Osteoblast (primary cell): ENCODE results near the gene NKD2. TPM values are rescaled to one million over a fixed set of nuclear protein-coding genes. Genes with fewer than 3 reads are reported as not detected.
A peak's percentile ranks its signal among the peaks of the same experiment; 100 is the strongest.

Experiments used
- DNase-seq: peaks from one replicate; pipeline ENCODE4 v3.0.0; 2011; ENCODE audit warnings: low spot score, mixed read lengths; ENCODE audit not compliant: insufficient read length; ENCODE audit errors: missing footprints
- H2AFZ ChIP-seq: 2 replicates; pipeline ENCODE4 v1.6.0; 2011; ENCODE audit warnings: mild to moderate bottlenecking, low read length
- H3K27ac ChIP-seq: 2 replicates; pipeline ENCODE4 v1.5.1; 2011; ENCODE audit warnings: mild to moderate bottlenecking, low read depth, low read length, moderate library complexity
- H3K27me3 ChIP-seq: 2 replicates; pipeline ENCODE4 v1.6.0; 2012; ENCODE audit warnings: mild to moderate bottlenecking, control low read depth, inconsistent platforms, low read length, moderate library complexity; ENCODE audit not compliant: insufficient read depth
- H3K36me3 ChIP-seq: 2 replicates; pipeline ENCODE4 v1.5.1; 2011; ENCODE audit warnings: mild to moderate bottlenecking, low read length, control low read depth, moderate library complexity; ENCODE audit not compliant: insufficient read depth
- H3K4me1 ChIP-seq: 2 replicates; pipeline ENCODE4 v1.5.1; 2011; ENCODE audit warnings: mild to moderate bottlenecking, low read length, control low read depth, moderate library complexity; ENCODE audit not compliant: insufficient read depth
- H3K4me2 ChIP-seq: 2 replicates; pipeline ENCODE4 v1.6.0; 2011; ENCODE audit warnings: mild to moderate bottlenecking, low read length; ENCODE audit not compliant: insufficient read depth
- H3K4me3 ChIP-seq: fragments of 200-600 bp; sonication (generic); 3 replicates; pipeline ENCODE4 v1.5.1; 2012; ENCODE audit warnings: mild to moderate bottlenecking, low read length, inconsistent platforms; ENCODE audit not compliant: insufficient read depth
- H3K79me2 ChIP-seq: 2 replicates; pipeline ENCODE4 v1.6.0; 2012; ENCODE audit warnings: mild to moderate bottlenecking, low read length, control low read depth, inconsistent platforms; ENCODE audit not compliant: insufficient read depth
- H3K9me3 ChIP-seq: 2 replicates; pipeline ENCODE4 v1.5.1; 2011; ENCODE audit warnings: low read depth, low read length, control low read depth
- H4K20me1 ChIP-seq: 2 replicates; pipeline ENCODE4 v1.6.0; 2012; ENCODE audit warnings: mild to moderate bottlenecking, low read length, control low read depth; ENCODE audit not compliant: insufficient read depth
- total RNA-seq: library from RNA; depleted of rRNA; stranded (reverse); fragments of >200 nt; gene quantifications from 2 replicates; pipeline ENCODE4 v1.2.3, GENCODE V29; 2012
- TF ChIP-seq, protein P1 (sequence below): IDR thresholded peaks from 2 replicates; pipeline ENCODE4 v1.5.1; 2011; ENCODE audit warnings: mild to moderate bottlenecking, low read depth, low read length, moderate library complexity; ENCODE audit errors: extremely low read depth

The NKD2 gene
- total RNA-seq, 1 donor, result under 0.01 TPM

DNA sequence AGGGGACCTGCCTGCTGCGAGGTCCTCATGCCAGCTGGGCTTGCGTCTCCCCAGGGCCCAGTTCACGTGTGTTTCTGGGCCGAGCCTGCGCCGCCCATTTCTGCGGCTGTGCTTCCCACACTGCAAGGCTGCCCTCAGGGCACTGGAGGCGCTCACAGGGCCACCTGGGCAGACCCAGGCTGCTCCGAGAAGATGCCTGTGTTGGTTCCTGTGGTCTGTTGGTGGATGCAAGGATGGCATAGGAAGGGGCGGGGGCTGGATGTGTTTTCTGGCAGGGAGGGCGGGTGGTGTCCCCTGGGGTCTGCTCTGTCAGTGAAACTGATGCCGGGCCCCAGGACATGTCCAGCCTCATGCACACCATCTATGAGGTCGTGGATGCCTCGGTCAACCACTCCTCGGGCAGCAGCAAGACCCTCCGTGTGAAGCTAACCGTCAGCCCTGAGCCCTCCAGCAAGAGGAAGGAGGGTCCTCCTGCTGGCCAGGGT is 25.9 kb downstream of the NKD2 start:
- peak; percentile 67 for DNase-seq
- Histone ChIP-seq H3K4me3 (no peak overlapping the region), H4K20me1 (no peaks in the 10 kb centered on the region), H3K4me1 (no peaks in the 10 kb centered on the region), H3K79me2 (no peaks in the 10 kb centered on the region), H3K36me3 (no peaks in the 10 kb centered on the region), H3K27me3 (no peaks in the 10 kb centered on the region), H3K4me2 (no peak overlapping the region), H3K9me3 (no peaks in the 10 kb centered on the region), H3K27ac (no peak overlapping the region), H2AFZ (no peak overlapping the region)
- TF ChIP-seq, protein P1, sequence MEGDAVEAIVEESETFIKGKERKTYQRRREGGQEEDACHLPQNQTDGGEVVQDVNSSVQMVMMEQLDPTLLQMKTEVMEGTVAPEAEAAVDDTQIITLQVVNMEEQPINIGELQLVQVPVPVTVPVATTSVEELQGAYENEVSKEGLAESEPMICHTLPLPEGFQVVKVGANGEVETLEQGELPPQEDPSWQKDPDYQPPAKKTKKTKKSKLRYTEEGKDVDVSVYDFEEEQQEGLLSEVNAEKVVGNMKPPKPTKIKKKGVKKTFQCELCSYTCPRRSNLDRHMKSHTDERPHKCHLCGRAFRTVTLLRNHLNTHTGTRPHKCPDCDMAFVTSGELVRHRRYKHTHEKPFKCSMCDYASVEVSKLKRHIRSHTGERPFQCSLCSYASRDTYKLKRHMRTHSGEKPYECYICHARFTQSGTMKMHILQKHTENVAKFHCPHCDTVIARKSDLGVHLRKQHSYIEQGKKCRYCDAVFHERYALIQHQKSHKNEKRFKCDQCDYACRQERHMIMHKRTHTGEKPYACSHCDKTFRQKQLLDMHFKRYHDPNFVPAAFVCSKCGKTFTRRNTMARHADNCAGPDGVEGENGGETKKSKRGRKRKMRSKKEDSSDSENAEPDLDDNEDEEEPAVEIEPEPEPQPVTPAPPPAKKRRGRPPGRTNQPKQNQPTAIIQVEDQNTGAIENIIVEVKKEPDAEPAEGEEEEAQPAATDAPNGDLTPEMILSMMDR, result no peak

DNA sequence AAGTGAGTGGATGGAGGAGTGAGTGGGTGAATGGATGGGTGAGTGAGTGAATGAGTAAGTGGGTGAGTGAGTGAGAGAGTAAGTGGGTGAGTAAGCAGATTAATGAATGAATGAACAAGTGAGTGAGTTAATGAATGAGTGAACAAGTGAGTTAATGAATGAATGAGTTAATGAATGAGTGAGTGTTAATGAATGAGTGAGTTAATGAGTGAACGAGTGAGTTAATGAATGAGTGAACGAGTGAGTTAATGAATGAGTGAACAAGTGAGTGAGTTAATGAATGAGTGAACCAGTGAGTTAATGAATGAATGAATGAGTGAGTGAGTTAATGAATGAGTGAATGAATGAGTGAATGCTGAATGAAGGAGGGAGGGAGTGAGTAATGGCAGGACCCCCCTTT is 26.4 kb downstream of the NKD2 start:
- H3K4me2 ChIP-seq, result no peak overlapping the region
- H4K20me1 ChIP-seq, result no peaks in the 10 kb centered on the region
- no peaks in the 10 kb centered on the region for H3K36me3 ChIP-seq
- no peaks in the 10 kb centered on the region for H3K79me2 ChIP-seq
- H3K4me3 ChIP-seq, result no peak overlapping the region
- TF ChIP-seq, protein P1, result no peak
- no peaks in the 10 kb centered on the region for H3K9me3 ChIP-seq
- H2AFZ ChIP-seq, result no peak overlapping the region
- no peak overlapping the region for H3K27ac ChIP-seq
- H3K4me1 ChIP-seq, result no peaks in the 10 kb centered on the region
- H3K27me3 ChIP-seq, result no peaks in the 10 kb centered on the region
- DNase-seq, result no peak

DNA sequence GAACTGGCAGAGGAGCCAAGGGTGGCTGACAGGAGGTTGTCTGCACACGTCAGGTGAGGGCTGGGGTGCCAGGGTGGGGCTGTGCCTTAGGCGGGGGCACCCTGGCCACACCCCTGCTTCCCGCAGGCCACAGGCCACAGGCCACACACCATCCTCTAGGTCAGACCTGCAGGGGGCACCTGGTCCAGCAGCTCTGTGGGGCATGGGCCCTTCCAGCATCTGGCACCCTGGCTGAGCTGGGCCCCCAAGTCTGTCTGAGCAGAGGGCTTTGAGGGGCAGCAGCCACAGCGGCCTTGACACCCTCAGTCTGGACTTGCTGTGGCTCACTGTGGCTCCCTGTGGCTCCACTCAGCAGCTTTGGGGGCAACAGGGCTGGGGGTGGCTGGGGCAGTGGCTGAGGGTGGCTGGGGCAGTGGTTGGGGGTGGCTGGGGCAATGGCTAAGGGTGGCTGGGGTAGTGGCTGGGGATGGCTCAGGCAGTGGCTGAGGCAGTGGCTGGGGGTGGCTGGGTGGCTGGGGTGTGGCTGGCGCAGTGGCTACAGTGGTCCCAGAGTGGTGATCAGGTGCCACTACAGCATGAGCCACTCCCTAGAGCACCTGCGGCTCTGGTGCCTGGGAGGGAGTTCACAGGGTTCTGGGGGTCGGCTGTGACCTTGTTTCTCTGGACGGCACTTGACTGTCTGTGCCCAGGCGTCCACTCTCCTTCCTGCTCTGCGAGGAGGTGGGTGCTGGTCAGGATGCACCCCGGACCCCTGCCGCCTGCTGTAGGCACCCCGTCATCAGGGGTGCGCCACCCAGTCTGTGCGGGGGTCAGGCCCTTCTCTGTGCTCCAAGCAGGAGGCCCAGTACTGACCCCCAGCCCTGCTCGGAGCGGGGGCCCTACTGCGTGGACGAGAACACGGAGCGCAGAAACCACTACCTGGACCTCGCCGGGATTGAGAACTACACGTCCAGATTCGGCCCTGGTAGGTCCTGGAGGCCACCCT is 27.1 kb downstream of the NKD2 start:
- Histone ChIP-seq H3K36me3 (no peaks in the 10 kb centered on the region), H3K79me2 (no peaks in the 10 kb centered on the region), H3K9me3 (no peaks in the 10 kb centered on the region), H3K4me1 (no peaks in the 10 kb centered on the region), H2AFZ (no peak overlapping the region), H3K27me3 (no peaks in the 10 kb centered on the region), H4K20me1 (no peaks in the 10 kb centered on the region), H3K4me2 (no peak overlapping the region), H3K27ac (no peak overlapping the region), H3K4me3 (no peak overlapping the region)
- TF ChIP-seq, protein P1, result no peak
- DNase-seq, result peak; percentile 72

DNA sequence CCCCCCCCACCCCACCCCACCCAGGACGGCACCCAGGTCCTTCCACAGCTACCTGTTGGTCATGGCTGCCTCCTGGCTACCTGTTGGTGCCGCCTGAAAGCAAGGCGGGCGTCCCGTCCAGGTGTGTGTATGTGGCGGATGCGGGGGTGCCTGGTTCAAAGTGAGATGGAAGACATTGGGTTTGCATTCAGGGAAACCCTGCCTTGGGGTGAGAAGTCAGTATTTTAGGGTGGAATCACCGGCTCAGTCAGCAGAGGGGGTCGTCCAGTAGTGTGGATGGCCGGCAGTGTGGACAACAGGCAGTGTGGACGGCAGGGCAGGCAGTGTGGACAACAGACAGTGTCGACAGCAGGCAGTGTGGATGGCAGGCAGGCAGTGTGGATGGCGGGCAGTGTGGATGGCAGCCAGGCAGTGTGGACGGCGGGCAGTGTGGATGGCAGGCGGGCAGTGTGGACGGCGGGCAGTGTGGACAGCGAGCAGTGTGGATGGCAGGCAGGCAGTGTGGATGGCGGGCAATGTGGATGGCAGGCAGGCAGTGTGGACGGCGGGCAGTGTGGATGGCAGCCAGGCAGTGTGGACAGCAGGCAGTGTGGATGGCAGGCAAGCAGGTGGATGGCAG is 28.0 kb downstream of the NKD2 start:
- Histone ChIP-seq H3K36me3 (no peaks in the 10 kb centered on the region), H3K4me1 (no peaks in the 10 kb centered on the region), H3K27me3 (no peaks in the 10 kb centered on the region), H3K9me3 (no peaks in the 10 kb centered on the region), H3K4me2 (no peak overlapping the region), H3K4me3 (no peak overlapping the region), H4K20me1 (no peaks in the 10 kb centered on the region), H3K79me2 (no peaks in the 10 kb centered on the region), H2AFZ (no peak overlapping the region), H3K27ac (no peak overlapping the region)
- TF ChIP-seq, protein P1, result no peak
- DNase-seq, result peak; percentile 61
